GM21447 (cell line): ENCODE measurements around the gene EML4.

Experiments used
- ATAC-seq: cut with Tn5 transposase; IDR thresholded peaks from one replicate; pipeline ENCODE4 v1.9.1; 2021; ENCODE audit not compliant: unreplicated experiment

The EML4 gene

GRCh38 chr2:42192652-42193566 lies 23.8 kb downstream of the EML4 start:
- peak; percentile 52 for ATAC-seq

- no peak for ATAC-seq
These were observed 24.6 kb downstream of the EML4 start for GRCh38 chr2:42193722-42194187.

- ATAC-seq: no peak
These were observed 25.3 kb downstream of the EML4 start for GRCh38 chr2:42194428-42194827.

GRCh38 chr2:42195559-42195958 lies 26.4 kb downstream of the EML4 start:
- no peak for ATAC-seq

GRCh38 chr2:42196070-42196402 lies 26.9 kb downstream of the EML4 start:
- no peak for ATAC-seq

- peak; percentile 64 for ATAC-seq
These were observed 27.5 kb downstream of the EML4 start for GRCh38 chr2:42196403-42197267.

- no peak for ATAC-seq
These were observed 28.6 kb downstream of the EML4 start for GRCh38 chr2:42197792-42198191.

- no peak for ATAC-seq
These were observed 29.3 kb downstream of the EML4 start for GRCh38 chr2:42198466-42198865.

- no peak for ATAC-seq
These were observed 29.8 kb downstream of the EML4 start for GRCh38 chr2:42199002-42199401.

- no peak for ATAC-seq
These were observed 30.5 kb downstream of the EML4 start for GRCh38 chr2:42199626-42200025.

- ATAC-seq: no peak
These were observed 32.0 kb downstream of the EML4 start for GRCh38 chr2:42200926-42201855.

- ATAC-seq: no peak
These were observed 33.5 kb downstream of the EML4 start for GRCh38 chr2:42202634-42203008.

- no peak for ATAC-seq
These were observed 34.6 kb downstream of the EML4 start for GRCh38 chr2:42203792-42204191.

- ATAC-seq: no peak
These were observed 36.2 kb downstream of the EML4 start for GRCh38 chr2:42205337-42205736.

GRCh38 chr2:42207826-42208225 lies 38.7 kb downstream of the EML4 start:
- no peak for ATAC-seq

GRCh38 chr2:42210203-42210602 lies 41.0 kb downstream of the EML4 start:
- ATAC-seq: no peak

GRCh38 chr2:42211291-42211690 lies 42.1 kb downstream of the EML4 start:
- no peak for ATAC-seq

- no peak for ATAC-seq
These were observed 45.5 kb downstream of the EML4 start for GRCh38 chr2:42214669-42215068.

GRCh38 chr2:42216694-42217093 lies 47.5 kb downstream of the EML4 start:
- no peak for ATAC-seq

GRCh38 chr2:42217307-42217706 lies 48.2 kb downstream of the EML4 start:
- ATAC-seq: no peak

GRCh38 chr2:42217914-42218313 lies 48.8 kb downstream of the EML4 start:
- no peak for ATAC-seq
